GM19468 (cell line): ENCODE measurements around the gene INHBC.
"Not testable (repeated sequence)": the region's sequence is repeated elsewhere in the genome, so short reads cannot be mapped to it uniquely, and the experiment has no call there.

Source experiments
- ATAC-seq: cut with Tn5 transposase; IDR thresholded peaks from one replicate; pipeline ENCODE4 v1.9.1; 2021; ENCODE audit warnings: mild to moderate bottlenecking, moderate library complexity, moderate number of reproducible peaks; ENCODE audit not compliant: unreplicated experiment; ENCODE audit errors: extremely low read depth

INHBC gene

GRCh38 chr12:57479376-57480115, 45.0 kb downstream of the INHBC start, which contains the start of gene ARHGAP9:
Gene ARHGAP9 (minus strand): TSS chr12:57479866. CDS start chr12:57479406, 460 bp downstream.
- no peak for ATAC-seq

GRCh38 chr12:57481671-57482070, 47.1 kb downstream of the INHBC start:
- ATAC-seq = no peak

GRCh38 chr12:57483466-57483865, 48.9 kb downstream of the INHBC start:
- no peak for ATAC-seq

GRCh38 chr12:57485695-57486094, 51.1 kb downstream of the INHBC start:
- ATAC-seq = no peak

GRCh38 chr12:57487055-57487596, 52.5 kb downstream of the INHBC start:
- ATAC-seq = no peak

- ATAC-seq = peak; percentile 95
Measured at GRCh38 chr12:57487597-57488401, 53.2 kb downstream of the INHBC start, which contains the start of gene MARS1. Gene MARS1 (plus strand): TSS chr12:57488068. CDS start chr12:57488091, 23 bp downstream.

GRCh38 chr12:57488402-57489156, 54.0 kb downstream of the INHBC start:
- ATAC-seq = no peak

GRCh38 chr12:57489157-57489641, 54.6 kb downstream of the INHBC start:
- ATAC-seq = no peak

GRCh38 chr12:57490126-57490525, 55.5 kb downstream of the INHBC start:
- ATAC-seq = no peak

GRCh38 chr12:57491393-57492280, 57.1 kb downstream of the INHBC start:
- no peak for ATAC-seq

- not testable (repeated sequence) for ATAC-seq
Measured at GRCh38 chr12:57495051-57495701, 60.6 kb downstream of the INHBC start.

- ATAC-seq = no peak
Measured at GRCh38 chr12:57496822-57497221, 62.2 kb downstream of the INHBC start.

- no peak for ATAC-seq
Measured at GRCh38 chr12:57497223-57498131, 62.9 kb downstream of the INHBC start.

- ATAC-seq = no peak
Measured at GRCh38 chr12:57498132-57498502, 63.5 kb downstream of the INHBC start.

- ATAC-seq = no peak
Measured at GRCh38 chr12:57498571-57498970, 64.0 kb downstream of the INHBC start.

GRCh38 chr12:57500213-57500612, 65.6 kb downstream of the INHBC start:
- ATAC-seq = no peak
